Effector memory CD4-positive, alpha-beta T cell (primary cell): Measurements from ENCODE around the gene FRMD1.

Experiments used
- DNase-seq, 3 donors: peaks; one replicate each; pipeline ENCODE4 v3.0.0-alpha.2; 2020
- H3K27ac ChIP-seq: 2 replicates; pipeline ENCODE4 v1.7.0; 2013; ENCODE audit warnings: mild to moderate bottlenecking, low read length, moderate library complexity; ENCODE audit not compliant: insufficient read depth, poor library complexity, severe bottlenecking
- H3K27me3 ChIP-seq: replicated peaks from 2 replicates; pipeline ENCODE4 v1.7.0; 2013; ENCODE audit warnings: mild to moderate bottlenecking, low read length; ENCODE audit not compliant: insufficient read depth, control insufficient read depth, poor library complexity, severe bottlenecking
- H3K36me3 ChIP-seq: 2 replicates; pipeline ENCODE4 v1.7.0; 2013; ENCODE audit warnings: mild to moderate bottlenecking, low read length, moderate library complexity; ENCODE audit not compliant: control insufficient read depth, insufficient read depth
- H3K4me1 ChIP-seq: 2 replicates; pipeline ENCODE4 v1.7.0; 2013; ENCODE audit warnings: low read length, mild to moderate bottlenecking; ENCODE audit not compliant: control insufficient read depth, insufficient read depth, poor library complexity, severe bottlenecking
- H3K4me3 ChIP-seq: 2 replicates; pipeline ENCODE4 v1.7.0; 2013; ENCODE audit warnings: low read length, low read depth, mild to moderate bottlenecking; ENCODE audit not compliant: insufficient read depth, poor library complexity, severe bottlenecking
- H3K9me3 ChIP-seq: 2 replicates; pipeline ENCODE4 v1.7.0; 2013; ENCODE audit warnings: mild to moderate bottlenecking, low read length, moderate library complexity; ENCODE audit not compliant: control insufficient read depth

FRMD1 gene

DNA sequence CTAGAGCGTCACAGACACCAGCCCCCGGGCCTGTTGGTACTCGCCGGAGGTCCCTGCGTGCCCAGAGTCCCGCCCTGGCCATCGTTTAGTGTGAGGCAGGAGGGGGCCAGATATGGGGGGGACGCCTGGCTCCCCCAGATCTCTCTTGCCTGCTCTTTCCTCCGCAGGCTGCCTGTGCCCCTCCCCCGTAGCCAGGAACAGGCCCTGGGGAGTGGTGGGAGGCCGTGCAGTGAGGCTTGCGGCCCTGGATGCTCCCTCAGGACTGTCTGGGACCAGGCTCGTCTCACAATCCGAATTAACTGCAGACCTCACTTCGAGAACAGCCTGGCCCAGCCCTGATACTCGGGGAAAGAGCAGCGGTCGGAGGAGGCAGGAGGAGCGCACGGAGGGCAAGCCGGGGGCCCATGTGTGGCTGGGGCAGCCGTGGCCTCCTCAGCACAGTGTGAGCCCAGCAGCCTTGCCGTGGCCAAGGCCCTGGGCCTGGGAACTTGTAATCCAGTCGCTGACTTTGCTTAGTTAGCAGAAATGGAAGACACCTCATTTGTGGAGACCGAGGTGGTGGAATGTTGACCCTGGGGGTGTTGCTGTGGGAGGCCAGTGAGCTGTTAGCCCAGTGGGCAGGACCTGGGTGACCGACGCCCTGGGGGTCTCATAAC lies 28.7 kb downstream of the FRMD1 start:
- no peaks in the 10 kb centered on the region for H3K9me3 ChIP-seq
- no peak overlapping the region for H3K27ac ChIP-seq
- DNase-seq, result no peak
- no peak overlapping the region for H3K4me3 ChIP-seq
- no peaks in the 10 kb centered on the region for H3K27me3 ChIP-seq
- H3K36me3 ChIP-seq, result no peaks in the 10 kb centered on the region
- H3K4me1 ChIP-seq, result no peaks in the 10 kb centered on the region

DNA sequence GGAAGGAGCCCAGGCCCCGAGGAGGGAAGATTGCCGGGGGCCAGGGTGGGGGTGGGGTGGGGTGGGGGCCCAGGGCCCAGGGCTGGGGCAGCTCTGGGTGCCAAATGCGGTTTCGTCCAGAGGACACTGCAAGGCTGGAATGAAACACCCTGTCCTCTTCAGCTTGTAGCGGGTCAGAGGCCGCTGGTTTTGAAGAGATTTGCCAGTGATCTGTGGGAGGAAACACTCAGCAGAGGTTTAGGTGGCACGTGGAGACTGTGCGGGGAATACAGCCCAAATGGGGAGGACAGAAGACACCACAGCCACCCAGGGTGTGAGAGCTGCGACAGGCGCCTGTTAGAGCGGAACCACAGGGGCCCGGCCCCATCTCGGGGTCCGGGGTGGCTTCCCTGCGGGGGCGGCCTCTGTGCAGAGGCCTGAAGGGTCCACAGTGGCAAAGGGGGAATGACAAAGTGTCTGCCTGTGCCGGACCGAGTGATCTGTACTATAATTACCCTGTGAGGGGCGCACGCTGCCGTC lies 29.2 kb downstream of the FRMD1 start:
- no peaks in the 10 kb centered on the region for H3K36me3 ChIP-seq
- no peak for DNase-seq
- no peaks in the 10 kb centered on the region for H3K27me3 ChIP-seq
- H3K9me3 ChIP-seq, result no peaks in the 10 kb centered on the region
- no peak overlapping the region for H3K4me3 ChIP-seq
- no peaks in the 10 kb centered on the region for H3K4me1 ChIP-seq
- H3K27ac ChIP-seq, result no peak overlapping the region

GRCh38 chr6:168049277-168049676 lies 29.7 kb downstream of the FRMD1 start:
- no peaks in the 10 kb centered on the region for H3K9me3 ChIP-seq
- H3K4me3 ChIP-seq, result no peak overlapping the region
- H3K27me3 ChIP-seq, result no peaks in the 10 kb centered on the region
- no peak overlapping the region for H3K27ac ChIP-seq
- no peak for DNase-seq
- H3K4me1 ChIP-seq, result no peaks in the 10 kb centered on the region
- H3K36me3 ChIP-seq, result no peaks in the 10 kb centered on the region

GRCh38 chr6:168048724-168049025 lies 30.3 kb downstream of the FRMD1 start:
- Histone ChIP-seq H3K27me3 (no peaks in the 10 kb centered on the region), H3K4me3 (no peak overlapping the region), H3K27ac (no peak overlapping the region), H3K4me1 (no peaks in the 10 kb centered on the region), H3K9me3 (no peaks in the 10 kb centered on the region), H3K36me3 (no peaks in the 10 kb centered on the region)
- DNase-seq, result no peak

- H3K9me3 ChIP-seq, result no peaks in the 10 kb centered on the region
Measured at GRCh38 chr6:168047841-168048723, 30.9 kb downstream of the FRMD1 start.

GRCh38 chr6:168046696-168047095 lies 32.3 kb downstream of the FRMD1 start:
- no peaks in the 10 kb centered on the region for H3K36me3 ChIP-seq
- H3K9me3 ChIP-seq, result no peaks in the 10 kb centered on the region
- DNase-seq, result no peak
- no peak overlapping the region for H3K27ac ChIP-seq
- H3K4me3 ChIP-seq, result no peak overlapping the region
- no peaks in the 10 kb centered on the region for H3K27me3 ChIP-seq
- no peaks in the 10 kb centered on the region for H3K4me1 ChIP-seq

More at GRCh38 chr6:168047841-168048723, 30.9 kb downstream of the FRMD1 start:
- no peaks in the 10 kb centered on the region for H3K27me3 ChIP-seq
- no peaks in the 10 kb centered on the region for H3K4me1 ChIP-seq
- no peak for DNase-seq
- H3K4me3 ChIP-seq, result no peak overlapping the region
- H3K27ac ChIP-seq, result no peak overlapping the region
- no peaks in the 10 kb centered on the region for H3K36me3 ChIP-seq

GRCh38 chr6:168045706-168046620 lies 33.0 kb downstream of the FRMD1 start:
- no peaks in the 10 kb centered on the region for H3K9me3 ChIP-seq
- no peak for DNase-seq
- no peak overlapping the region for H3K27ac ChIP-seq
- H3K4me3 ChIP-seq, result no peak overlapping the region
- H3K27me3 ChIP-seq, result no peaks in the 10 kb centered on the region
- no peaks in the 10 kb centered on the region for H3K36me3 ChIP-seq
- no peaks in the 10 kb centered on the region for H3K4me1 ChIP-seq

- Histone ChIP-seq H3K4me1 (no peaks in the 10 kb centered on the region), H3K36me3 (no peaks in the 10 kb centered on the region), H3K27ac (no peak overlapping the region), H3K9me3 (no peaks in the 10 kb centered on the region), H3K4me3 (no peak overlapping the region), H3K27me3 (no peaks in the 10 kb centered on the region)
- no peak for DNase-seq
Measured at GRCh38 chr6:168045141-168045691, 33.8 kb downstream of the FRMD1 start.

GRCh38 chr6:168044521-168045130 lies 34.4 kb downstream of the FRMD1 start:
- no peaks in the 10 kb centered on the region for H3K9me3 ChIP-seq
- H3K4me3 ChIP-seq, result no peak overlapping the region
- no peaks in the 10 kb centered on the region for H3K36me3 ChIP-seq
- no peaks in the 10 kb centered on the region for H3K4me1 ChIP-seq
- no peak for DNase-seq
- H3K27ac ChIP-seq, result no peak overlapping the region
- H3K27me3 ChIP-seq, result no peaks in the 10 kb centered on the region
